Measurements from ENCODE around the gene CREBBP. TPM values are rescaled to one million over a fixed set of nuclear protein-coding genes. Genes with fewer than 3 reads are reported as not detected.

Gene CREBBP
- total RNA-seq, 4 donors from 2014 or later: 58.5 to 146 (median 65.6) TPM

- H3K36me3 ChIP-seq: no peaks in the 10 kb centered on the region
- TF ChIP-seq, protein P1, sequence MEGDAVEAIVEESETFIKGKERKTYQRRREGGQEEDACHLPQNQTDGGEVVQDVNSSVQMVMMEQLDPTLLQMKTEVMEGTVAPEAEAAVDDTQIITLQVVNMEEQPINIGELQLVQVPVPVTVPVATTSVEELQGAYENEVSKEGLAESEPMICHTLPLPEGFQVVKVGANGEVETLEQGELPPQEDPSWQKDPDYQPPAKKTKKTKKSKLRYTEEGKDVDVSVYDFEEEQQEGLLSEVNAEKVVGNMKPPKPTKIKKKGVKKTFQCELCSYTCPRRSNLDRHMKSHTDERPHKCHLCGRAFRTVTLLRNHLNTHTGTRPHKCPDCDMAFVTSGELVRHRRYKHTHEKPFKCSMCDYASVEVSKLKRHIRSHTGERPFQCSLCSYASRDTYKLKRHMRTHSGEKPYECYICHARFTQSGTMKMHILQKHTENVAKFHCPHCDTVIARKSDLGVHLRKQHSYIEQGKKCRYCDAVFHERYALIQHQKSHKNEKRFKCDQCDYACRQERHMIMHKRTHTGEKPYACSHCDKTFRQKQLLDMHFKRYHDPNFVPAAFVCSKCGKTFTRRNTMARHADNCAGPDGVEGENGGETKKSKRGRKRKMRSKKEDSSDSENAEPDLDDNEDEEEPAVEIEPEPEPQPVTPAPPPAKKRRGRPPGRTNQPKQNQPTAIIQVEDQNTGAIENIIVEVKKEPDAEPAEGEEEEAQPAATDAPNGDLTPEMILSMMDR (IDR thresholded peaks at IDR 0.05): no peak
- TF ChIP-seq POLR2A (IDR thresholded peaks at IDR 0.05): no peak
- no peaks in the 10 kb centered on the region for H3K4me1 ChIP-seq
- no peak for DNase-seq
- H3K9me3 ChIP-seq: no peaks in the 10 kb centered on the region
- no peak overlapping the region for H3K4me3 ChIP-seq
- intact Hi-C loops (cut with DNase I; ENCODE audit: low total_unique reads): no loop called here
- H3K27me3 ChIP-seq: no peaks in the 10 kb centered on the region
- no peak overlapping the region for H3K27ac ChIP-seq
Measured at GRCh38 chr16:3760518-3760917, 120.0 kb downstream of the CREBBP start.

GRCh38 chr16:3759736-3760135, 120.8 kb downstream of the CREBBP start:
- no peak for DNase-seq
- no peaks in the 10 kb centered on the region for H3K9me3 ChIP-seq
- H3K27me3 ChIP-seq: no peaks in the 10 kb centered on the region
- H3K4me1 ChIP-seq: no peaks in the 10 kb centered on the region
- TF ChIP-seq POLR2A (IDR thresholded peaks at IDR 0.05): no peak
- TF ChIP-seq, protein P1 (IDR thresholded peaks at IDR 0.05): no peak
- intact Hi-C loops (cut with DNase I; ENCODE audit: low total_unique reads): no loop called here
- no peaks in the 10 kb centered on the region for H3K36me3 ChIP-seq
- no peak overlapping the region for H3K4me3 ChIP-seq
- H3K27ac ChIP-seq: no peak overlapping the region

DNA sequence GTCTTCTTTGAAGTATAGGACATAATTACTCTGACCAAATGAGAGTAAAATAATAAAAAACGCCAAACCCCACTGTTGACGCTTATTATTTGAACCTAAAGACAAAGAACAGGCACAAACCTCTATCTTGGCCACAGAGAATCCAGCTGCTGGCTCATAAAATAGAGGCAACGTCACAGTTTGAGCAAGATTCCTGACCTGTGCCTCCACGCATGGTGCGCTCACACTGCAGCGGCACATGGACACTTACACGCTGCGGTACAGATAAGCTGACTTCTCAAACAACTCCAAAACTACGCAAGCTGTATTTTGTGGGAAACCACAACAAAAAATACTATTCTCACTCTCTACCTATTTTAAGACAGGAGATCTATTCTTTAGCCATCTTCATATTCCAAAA, 124.4 kb downstream of the CREBBP start:
- Histone ChIP-seq H3K36me3 (no peaks in the 10 kb centered on the region), H3K9me3 (no peaks in the 10 kb centered on the region), H3K4me1 (no peaks in the 10 kb centered on the region), H3K27me3 (no peaks in the 10 kb centered on the region), H3K27ac (no peak overlapping the region), H3K4me3 (no peak overlapping the region)
- intact Hi-C loops (cut with DNase I; ENCODE audit: low total_unique reads): no loop called here
- DNase-seq: no peak
- TF ChIP-seq POLR2A (IDR thresholded peaks at IDR 0.05): no peak
- TF ChIP-seq, protein P1 (IDR thresholded peaks at IDR 0.05): no peak

- no peak for DNase-seq
- TF ChIP-seq, protein P1 (IDR thresholded peaks at IDR 0.05): no peak
- TF ChIP-seq POLR2A (IDR thresholded peaks at IDR 0.05): no peak
- Histone ChIP-seq H3K4me1 (no peaks in the 10 kb centered on the region), H3K4me3 (no peak overlapping the region), H3K27ac (no peak overlapping the region), H3K9me3 (no peaks in the 10 kb centered on the region), H3K27me3 (no peaks in the 10 kb centered on the region), H3K36me3 (no peaks in the 10 kb centered on the region)
- intact Hi-C loops (cut with DNase I; ENCODE audit: low total_unique reads): no loop called here
Measured at GRCh38 chr16:3755249-3755648, 125.3 kb downstream of the CREBBP start.

- H3K36me3 ChIP-seq: no peaks in the 10 kb centered on the region
- H3K4me1 ChIP-seq: no peaks in the 10 kb centered on the region
- no peaks in the 10 kb centered on the region for H3K27me3 ChIP-seq
- H3K27ac ChIP-seq: no peak overlapping the region
- no peak for DNase-seq
- no peaks in the 10 kb centered on the region for H3K9me3 ChIP-seq
- intact Hi-C loops (cut with DNase I; ENCODE audit: low total_unique reads): no loop called here
- TF ChIP-seq, protein P1 (IDR thresholded peaks at IDR 0.05): no peak
- TF ChIP-seq POLR2A (IDR thresholded peaks at IDR 0.05): no peak
- no peak overlapping the region for H3K4me3 ChIP-seq
Measured at GRCh38 chr16:3754772-3755171, 125.7 kb downstream of the CREBBP start.
